HG03095 (cell line): Measurements from ENCODE around the gene ALKBH4.
"Not testable (repeated sequence)": the region's sequence is repeated elsewhere in the genome, so short reads cannot be mapped to it uniquely, and the experiment has no call there.

Experiments
- ATAC-seq: cut with Tn5 transposase; IDR thresholded peaks from one replicate; pipeline ENCODE4 v1.9.1; 2021; ENCODE audit warnings: moderate library complexity; ENCODE audit not compliant: unreplicated experiment

ALKBH4 gene

GRCh38 chr7:102429141-102429899 is 35.3 kb downstream of the ALKBH4 start:
- ATAC-seq: no peak

DNA sequence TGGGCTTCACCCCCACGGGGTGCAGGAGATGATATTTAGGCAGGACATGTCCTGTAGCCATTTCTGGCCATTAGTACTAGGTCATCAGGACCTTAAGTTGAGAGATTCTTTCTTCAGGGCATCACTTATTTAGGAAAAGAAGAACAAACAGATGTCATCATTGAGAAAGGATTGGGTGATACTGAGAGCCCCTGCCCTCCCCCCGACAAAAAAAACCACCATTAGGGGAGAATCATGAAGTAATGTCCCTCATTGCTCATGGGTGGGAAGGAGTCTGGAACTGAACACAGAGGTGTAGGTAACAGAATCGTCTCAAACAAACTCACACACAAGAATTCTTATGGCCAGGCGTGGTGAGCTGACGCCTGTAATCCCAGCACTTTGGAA is 37.7 kb downstream of the ALKBH4 start:
- no peak for ATAC-seq

GRCh38 chr7:102426268-102427018 is 38.2 kb downstream of the ALKBH4 start:
- peak; percentile 45 for ATAC-seq

GRCh38 chr7:102425639-102426267 is 38.9 kb downstream of the ALKBH4 start:
- peak; percentile 63 for ATAC-seq

- ATAC-seq: no peak
Observed at GRCh38 chr7:102424787-102425218, 39.9 kb downstream of the ALKBH4 start.

DNA sequence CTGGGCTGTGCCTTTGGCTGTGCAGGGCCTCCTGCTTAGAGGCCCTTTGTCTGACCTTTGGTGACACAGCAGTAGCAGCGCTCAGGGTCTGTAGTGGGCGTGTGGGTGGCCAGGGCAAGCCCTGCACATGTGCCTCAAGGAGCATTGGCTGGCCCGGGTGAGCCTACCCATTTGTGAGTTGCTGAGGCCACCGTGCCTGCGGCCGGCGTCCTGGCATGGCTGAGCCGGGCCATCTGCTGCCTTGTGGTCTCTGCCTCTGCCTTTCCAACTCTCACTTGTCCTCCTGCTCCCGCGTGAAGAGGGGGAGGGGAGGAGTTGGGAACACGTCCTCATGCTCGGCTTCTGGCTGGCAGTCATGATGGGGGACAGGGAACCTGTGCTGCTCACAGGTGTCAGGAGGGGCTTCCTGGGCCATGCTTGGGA is 40.5 kb downstream of the ALKBH4 start:
- no peak for ATAC-seq

DNA sequence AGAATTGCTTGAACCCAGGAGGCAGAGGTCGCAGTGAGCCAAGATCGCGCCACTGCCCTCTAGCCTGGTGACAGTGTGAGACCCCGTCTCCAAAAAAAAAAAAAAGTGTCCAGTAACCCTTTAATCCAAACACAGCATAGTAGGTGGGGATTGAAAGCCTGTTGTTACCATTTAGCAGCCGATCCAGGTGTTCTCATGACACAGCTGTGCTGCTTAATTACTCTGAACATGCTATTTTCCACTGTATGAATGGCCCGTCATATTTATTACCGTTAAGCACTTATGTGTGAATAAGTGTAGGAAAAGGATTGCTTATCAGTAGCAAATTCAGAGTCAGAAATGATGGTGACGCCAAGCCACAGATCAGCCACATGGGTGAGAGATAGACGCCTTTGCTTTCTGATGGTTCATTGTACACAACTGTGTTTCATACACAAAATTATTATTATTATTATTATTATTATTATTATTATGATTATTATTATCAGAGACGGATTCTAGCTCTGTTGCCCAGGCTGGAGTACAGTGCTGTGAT is 42.9 kb downstream of the ALKBH4 start:
- no peak for ATAC-seq

GRCh38 chr7:102418592-102418991 is 46.1 kb downstream of the ALKBH4 start:
- no peak for ATAC-seq

DNA sequence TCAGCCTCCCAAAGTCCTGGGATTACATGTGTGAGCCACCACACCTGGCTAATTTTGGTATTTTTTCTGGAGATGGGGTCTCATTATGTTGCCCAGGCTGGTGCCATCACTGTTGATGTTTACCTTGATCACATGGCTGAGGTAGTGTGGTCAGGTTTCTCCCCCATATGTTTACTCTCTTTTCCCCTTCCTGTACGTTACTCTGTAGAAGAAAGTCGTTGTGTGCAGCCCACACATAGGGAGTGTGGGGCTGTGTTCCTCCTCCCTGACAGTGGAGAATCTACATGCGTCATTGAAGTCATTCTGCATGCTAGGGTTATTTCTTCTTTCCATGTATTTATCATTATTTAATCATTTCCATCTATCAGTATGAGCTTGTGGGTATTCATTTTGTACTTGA is 47.6 kb downstream of the ALKBH4 start:
- no peak for ATAC-seq

- ATAC-seq: no peak
Observed at GRCh38 chr7:102416406-102416805, 48.3 kb downstream of the ALKBH4 start.

DNA sequence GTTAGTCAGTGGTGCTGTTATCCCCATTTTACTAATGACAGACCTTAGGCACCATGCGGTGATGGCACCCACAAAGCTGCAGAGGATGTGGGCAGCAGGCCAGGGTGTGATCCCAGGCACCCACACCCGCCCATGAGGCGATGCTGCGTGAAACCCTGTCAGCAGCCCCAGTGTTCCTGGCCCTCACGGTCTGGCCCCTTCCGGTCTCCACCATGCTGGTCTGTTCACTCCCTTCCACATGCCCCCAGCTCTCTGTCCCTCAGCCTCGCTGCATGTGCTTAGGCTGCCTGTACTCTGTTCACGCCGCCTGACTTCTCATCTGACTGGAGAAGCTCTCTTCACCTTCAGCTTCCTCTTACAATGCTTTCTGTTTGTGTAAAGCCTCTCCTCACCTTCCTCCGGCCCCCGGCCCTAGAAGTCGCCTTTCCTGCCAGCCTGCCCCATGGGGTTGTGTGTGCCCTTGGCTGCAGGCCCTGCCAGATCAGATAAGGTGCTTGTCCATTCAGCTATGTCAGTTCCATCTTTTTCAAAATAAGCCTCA is 48.9 kb downstream of the ALKBH4 start:
- ATAC-seq: no peak

GRCh38 chr7:102413611-102414010 is 51.1 kb downstream of the ALKBH4 start:
- no peak for ATAC-seq

- ATAC-seq: no peak
Observed at GRCh38 chr7:102413091-102413490, 51.6 kb downstream of the ALKBH4 start.

GRCh38 chr7:102412548-102412947 is 52.1 kb downstream of the ALKBH4 start:
- no peak for ATAC-seq

GRCh38 chr7:102410918-102411317 is 53.7 kb downstream of the ALKBH4 start:
- ATAC-seq: no peak

GRCh38 chr7:102410123-102410522 is 54.5 kb downstream of the ALKBH4 start:
- ATAC-seq: no peak

- ATAC-seq: no peak
Observed at GRCh38 chr7:102409340-102409739, 55.3 kb downstream of the ALKBH4 start.

DNA sequence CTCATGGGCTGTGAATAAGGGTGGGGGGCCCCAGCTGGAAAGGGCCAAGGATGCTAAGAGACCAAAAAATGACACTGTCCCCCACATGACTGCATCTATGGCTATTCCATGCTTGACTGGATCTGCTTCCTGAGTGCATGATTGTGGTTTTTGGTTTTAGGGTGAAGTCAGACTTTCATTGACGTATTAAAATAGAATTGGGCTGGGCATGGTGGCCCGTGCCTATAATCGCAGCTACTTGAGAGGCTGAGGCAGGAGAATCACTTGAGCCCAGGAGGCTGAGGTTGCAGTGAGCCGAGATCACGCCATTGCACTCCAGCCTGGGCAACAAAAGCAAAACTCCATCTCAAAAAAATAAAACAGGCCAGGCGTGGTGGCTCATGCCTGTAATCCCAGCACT is 56.1 kb downstream of the ALKBH4 start:
- not testable (repeated sequence) for ATAC-seq

DNA sequence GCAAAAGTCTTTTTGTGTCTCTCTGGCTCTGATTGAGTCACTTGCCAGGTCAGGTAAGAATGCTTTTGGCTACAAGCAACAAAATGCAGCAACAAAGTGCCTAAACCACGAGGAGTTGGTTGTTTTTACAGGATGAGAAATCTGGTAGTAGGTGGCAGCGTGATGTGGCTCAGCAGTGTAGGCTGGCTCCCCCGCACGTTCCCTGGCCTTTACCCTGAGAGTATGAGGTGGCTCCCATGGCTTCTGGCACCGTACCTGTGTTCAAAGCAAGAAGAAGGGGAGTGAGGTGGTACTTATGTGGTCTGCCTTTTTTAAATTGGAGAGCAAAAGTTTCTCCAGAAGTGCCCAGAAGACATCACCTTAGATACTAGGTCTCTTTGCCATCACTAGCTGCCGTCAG is 56.8 kb downstream of the ALKBH4 start:
- no peak for ATAC-seq
